Stomach smooth muscle (tissue), 2 donors: ENCODE measurements around the gene TRIM69.
"Not testable (repeated sequence)": the region's sequence is repeated elsewhere in the genome, so short reads cannot be mapped to it uniquely, and the experiment has no call there.

Experiments used
- H3K27ac ChIP-seq: one replicate; pipeline ENCODE4 v1.7.0; 2013; ENCODE audit warnings: mild to moderate bottlenecking, low read length, inconsistent platforms
- H3K27me3 ChIP-seq, 2 donors: one replicate each; pipeline ENCODE4 v1.7.0; 2013; ENCODE audit warnings: low read length in 2 of 2; ENCODE audit not compliant: insufficient read depth in 2 of 2, control insufficient read depth in 1 of 2
- H3K36me3 ChIP-seq, 2 donors: one replicate each; pipeline ENCODE4 v1.7.0; 2013; ENCODE audit warnings: low read length in 2 of 2; ENCODE audit not compliant: control insufficient read depth in 2 of 2, insufficient read depth in 2 of 2
- H3K4me1 ChIP-seq: one replicate; pipeline ENCODE4 v1.7.0; 2013; ENCODE audit warnings: low read length; ENCODE audit not compliant: control insufficient read depth, insufficient read depth
- H3K4me3 ChIP-seq, 2 donors: one replicate each; pipeline ENCODE4 v1.7.0; 2013; ENCODE audit warnings: low read length in 2 of 2
- H3K9ac ChIP-seq, 2 donors: one replicate each; pipeline ENCODE4 v1.7.0; 2013; ENCODE audit warnings: low read length in 2 of 2, mild to moderate bottlenecking in 1 of 2
- H3K9me3 ChIP-seq, 2 donors: one replicate each; pipeline ENCODE4 v1.7.0; 2013; ENCODE audit warnings: low read length in 2 of 2; ENCODE audit not compliant: control insufficient read depth in 2 of 2
- donor health status: healthy.
- donor health status: Pancreatic carcinoma.

Gene TRIM69, protein sequence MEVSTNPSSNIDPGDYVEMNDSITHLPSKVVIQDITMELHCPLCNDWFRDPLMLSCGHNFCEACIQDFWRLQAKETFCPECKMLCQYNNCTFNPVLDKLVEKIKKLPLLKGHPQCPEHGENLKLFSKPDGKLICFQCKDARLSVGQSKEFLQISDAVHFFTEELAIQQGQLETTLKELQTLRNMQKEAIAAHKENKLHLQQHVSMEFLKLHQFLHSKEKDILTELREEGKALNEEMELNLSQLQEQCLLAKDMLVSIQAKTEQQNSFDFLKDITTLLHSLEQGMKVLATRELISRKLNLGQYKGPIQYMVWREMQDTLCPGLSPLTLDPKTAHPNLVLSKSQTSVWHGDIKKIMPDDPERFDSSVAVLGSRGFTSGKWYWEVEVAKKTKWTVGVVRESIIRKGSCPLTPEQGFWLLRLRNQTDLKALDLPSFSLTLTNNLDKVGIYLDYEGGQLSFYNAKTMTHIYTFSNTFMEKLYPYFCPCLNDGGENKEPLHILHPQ

GRCh38 chr15:44736181-44736765, at the start of gene TRIM69:
TSS of gene TRIM69 (plus strand) at chr15:44736528. CDS start at chr15:44736705, 177 bp downstream.
- H3K4me3 ChIP-seq, result no peak within 1 kb of the TSS
- H3K9ac ChIP-seq, result peak within 1 kb of the TSS; percentile 5 to 42
- H3K36me3 ChIP-seq, result peaks cover 6 to 8% of the 10 kb centered on the region in 2 donors
- H3K4me1 ChIP-seq, result peaks cover 2% of the 10 kb centered on the region
- no peak within 1 kb of the TSS for H3K27ac ChIP-seq
- no peaks in the 10 kb centered on the region for H3K9me3 ChIP-seq
- no peaks in the 10 kb centered on the region for H3K27me3 ChIP-seq

GRCh38 chr15:44689318-44689717, 47.0 kb upstream of the TRIM69 start:
- H3K4me1 ChIP-seq, H3K27ac ChIP-seq, H3K9me3 ChIP-seq: not testable (repeated sequence)

GRCh38 chr15:44690245-44690644, 46.1 kb upstream of the TRIM69 start:
- H3K27ac ChIP-seq, H3K9ac ChIP-seq, H3K36me3 ChIP-seq, H3K4me1 ChIP-seq, H3K4me3 ChIP-seq, H3K27me3 ChIP-seq, H3K9me3 ChIP-seq: not testable (repeated sequence)

More at GRCh38 chr15:44689318-44689717, 47.0 kb upstream of the TRIM69 start:
- H3K27me3 ChIP-seq, H3K36me3 ChIP-seq, H3K9ac ChIP-seq, H3K4me3 ChIP-seq: not testable (repeated sequence)

DNA sequence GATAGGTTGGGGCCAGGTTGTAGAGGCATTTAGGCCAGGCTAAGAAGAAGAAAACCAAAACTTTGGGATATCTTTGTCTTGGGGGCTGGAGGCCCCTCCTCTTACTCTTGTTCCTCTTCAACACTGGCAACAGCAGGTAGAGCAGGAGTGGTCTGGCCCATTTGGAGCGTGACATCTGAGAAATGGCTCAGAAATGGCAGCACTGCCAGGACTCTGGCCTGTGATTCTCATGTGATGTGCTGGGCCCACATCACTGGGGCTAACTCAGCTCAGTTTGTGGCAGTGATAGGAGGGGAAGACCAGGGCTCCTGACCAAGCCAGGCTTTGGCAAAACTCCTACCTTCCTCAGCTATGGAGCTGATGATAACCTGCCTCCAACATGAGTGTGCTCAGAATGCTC, 43.7 kb upstream of the TRIM69 start:
- H3K27me3 ChIP-seq, result no peaks in the 10 kb centered on the region
- H3K9me3 ChIP-seq, result no peaks in the 10 kb centered on the region
- no peaks in the 10 kb centered on the region for H3K36me3 ChIP-seq
- no peak overlapping the region for H3K9ac ChIP-seq
- no peaks in the 10 kb centered on the region for H3K4me1 ChIP-seq
- H3K4me3 ChIP-seq, result no peak overlapping the region
- H3K27ac ChIP-seq, result no peak overlapping the region

DNA sequence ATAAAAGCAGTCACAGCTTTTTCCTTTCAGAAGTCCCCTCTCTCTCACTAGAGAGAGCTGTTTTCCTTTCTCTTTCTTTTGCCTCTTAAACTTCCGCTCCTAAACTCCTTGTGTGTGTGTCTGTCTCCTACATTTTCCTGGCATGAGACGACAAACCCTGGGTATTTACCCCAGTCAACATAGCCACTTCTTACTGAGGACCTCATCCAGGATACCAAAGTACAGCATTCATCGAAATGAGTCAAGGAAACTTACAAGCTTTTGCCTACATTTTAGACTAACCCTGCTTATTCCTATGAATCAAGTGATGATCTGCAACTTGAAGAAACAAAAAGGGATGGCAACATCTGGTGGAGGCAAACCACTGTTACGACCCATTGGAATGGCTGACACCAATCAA, 41.9 kb upstream of the TRIM69 start:
- no peak overlapping the region for H3K27ac ChIP-seq
- no peak overlapping the region for H3K9ac ChIP-seq
- H3K4me1 ChIP-seq, result no peaks in the 10 kb centered on the region
- H3K9me3 ChIP-seq, result no peaks in the 10 kb centered on the region
- no peak overlapping the region for H3K4me3 ChIP-seq
- no peaks in the 10 kb centered on the region for H3K36me3 ChIP-seq
- no peaks in the 10 kb centered on the region for H3K27me3 ChIP-seq

- Histone ChIP-seq H3K36me3 (no peaks in the 10 kb centered on the region), H3K4me1 (no peaks in the 10 kb centered on the region), H3K4me3 (no peak overlapping the region), H3K9me3 (no peaks in the 10 kb centered on the region), H3K9ac (no peak overlapping the region), H3K27ac (no peak overlapping the region), H3K27me3 (no peaks in the 10 kb centered on the region)
Measured at GRCh38 chr15:44695294-44695693, 41.0 kb upstream of the TRIM69 start.

DNA sequence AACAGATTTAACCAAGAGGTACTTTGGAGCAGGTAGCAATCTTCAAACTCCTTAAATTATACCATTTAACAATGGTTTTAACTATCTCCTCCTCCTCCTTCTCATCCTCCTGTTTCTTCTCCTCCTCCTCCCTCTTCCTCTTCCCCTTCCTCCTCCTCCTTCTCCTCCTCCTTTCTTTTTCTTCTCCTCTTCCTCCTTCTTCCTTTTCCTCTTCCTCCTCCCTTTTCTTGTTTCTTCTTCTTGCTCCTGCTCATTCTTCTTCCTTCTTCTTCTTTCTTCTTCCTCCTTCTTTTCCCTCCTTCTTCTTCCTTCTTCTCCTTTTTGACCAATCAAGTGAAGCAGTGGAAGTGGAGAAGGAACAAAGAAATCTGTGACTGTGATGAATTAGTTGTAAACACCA, 39.3 kb upstream of the TRIM69 start:
- H3K4me1 ChIP-seq, result no peaks in the 10 kb centered on the region
- H3K27me3 ChIP-seq, result no peaks in the 10 kb centered on the region
- H3K4me3 ChIP-seq, result no peak overlapping the region
- no peaks in the 10 kb centered on the region for H3K9me3 ChIP-seq
- H3K27ac ChIP-seq, result no peak overlapping the region
- H3K9ac ChIP-seq, result no peak overlapping the region
- no peaks in the 10 kb centered on the region for H3K36me3 ChIP-seq

GRCh38 chr15:44698641-44699040, 37.7 kb upstream of the TRIM69 start:
- no peaks in the 10 kb centered on the region for H3K27me3 ChIP-seq
- no peaks in the 10 kb centered on the region for H3K4me1 ChIP-seq
- no peaks in the 10 kb centered on the region for H3K9me3 ChIP-seq
- no peak overlapping the region for H3K9ac ChIP-seq
- H3K4me3 ChIP-seq, result no peak overlapping the region
- no peaks in the 10 kb centered on the region for H3K36me3 ChIP-seq
- no peak overlapping the region for H3K27ac ChIP-seq

DNA sequence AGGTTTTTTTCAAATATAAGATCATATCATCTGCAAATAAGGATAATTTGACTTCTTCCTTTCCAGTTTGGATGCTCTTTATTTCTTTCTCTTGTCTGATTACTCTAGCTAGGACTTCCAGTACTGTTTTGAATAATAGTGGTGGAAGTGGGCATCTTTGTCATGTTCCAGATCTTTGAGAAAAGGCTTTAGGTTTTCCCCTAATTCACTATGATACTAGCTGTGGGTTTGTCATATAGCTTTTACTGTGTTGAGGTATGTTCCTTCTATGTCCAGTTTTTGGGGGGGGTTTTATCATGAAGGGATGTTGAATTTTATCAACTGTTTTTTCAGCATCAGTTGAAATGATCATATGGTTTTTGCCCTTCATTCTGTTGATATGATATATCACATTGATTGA, 35.7 kb upstream of the TRIM69 start:
- H3K9ac ChIP-seq, H3K9me3 ChIP-seq, H3K36me3 ChIP-seq, H3K27me3 ChIP-seq, H3K4me3 ChIP-seq, H3K27ac ChIP-seq, H3K4me1 ChIP-seq: not testable (repeated sequence)

GRCh38 chr15:44705986-44706385, 30.3 kb upstream of the TRIM69 start:
- Histone ChIP-seq H3K36me3 (no peaks in the 10 kb centered on the region), H3K4me1 (peaks cover 2% of the 10 kb centered on the region), H3K27ac (no peak overlapping the region), H3K9ac (no peak overlapping the region), H3K27me3 (no peaks in the 10 kb centered on the region), H3K9me3 (no peaks in the 10 kb centered on the region), H3K4me3 (no peak overlapping the region)

DNA sequence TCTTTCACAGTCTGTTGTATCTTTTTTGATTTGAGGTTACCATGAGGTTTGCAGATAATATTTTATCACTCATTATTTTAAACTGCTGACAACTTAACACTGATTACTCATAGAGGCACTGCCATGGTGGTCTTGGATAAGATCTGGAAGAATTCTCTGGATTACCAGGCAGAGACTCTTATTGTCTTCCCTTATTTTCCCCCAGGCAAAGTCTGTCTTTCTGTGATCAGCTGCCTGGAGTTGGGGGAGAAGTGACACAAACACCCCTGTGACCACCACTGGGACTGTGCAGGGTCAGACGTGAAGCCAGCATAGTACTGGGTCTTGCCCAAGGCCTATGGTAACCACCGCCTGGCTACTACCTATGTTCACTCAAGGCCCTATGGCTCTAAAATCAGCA, 29.9 kb upstream of the TRIM69 start:
- H3K4me3 ChIP-seq, result no peak overlapping the region
- no peaks in the 10 kb centered on the region for H3K9me3 ChIP-seq
- no peaks in the 10 kb centered on the region for H3K27me3 ChIP-seq
- H3K9ac ChIP-seq, result no peak overlapping the region
- H3K36me3 ChIP-seq, result no peaks in the 10 kb centered on the region
- H3K27ac ChIP-seq, result no peak overlapping the region
- peaks cover 2% of the 10 kb centered on the region for H3K4me1 ChIP-seq
